ENCODE results near the gene RGSL1.

Gene RGSL1

GRCh38 chr1:182408435-182409075, 41.4 kb upstream of the RGSL1 start:
- TF ChIP-seq EZH2 (IDR thresholded peaks at IDR 0.05; ENCODE audit: borderline replicate concordance, low read depth, low read length, severe bottlenecking) = no peak
- no peak for TF ChIP-seq CTCF (IDR thresholded peaks at IDR 0.05; ENCODE audit: borderline replicate concordance, extremely low read depth, low read length, poor library complexity, severe bottlenecking)
- no peak overlapping the region for H2AFZ ChIP-seq (ENCODE audit: low read depth, low read length)
- no peak for ATAC-seq (ENCODE audit: insufficient read depth, low read depth)

GRCh38 chr1:182410138-182410537, 39.8 kb upstream of the RGSL1 start:
- Histone ChIP-seq H3K27me3 (ENCODE audit: insufficient read depth, low read length, poor library complexity) (no peaks in the 10 kb centered on the region), H3K4me1 (ENCODE audit: insufficient read depth, low read length) (no peaks in the 10 kb centered on the region), H3K4me2 (ENCODE audit: insufficient read depth, low read length) (no peak overlapping the region), H3K79me2 (ENCODE audit: insufficient read depth, low read length) (no peaks in the 10 kb centered on the region), H2AFZ (ENCODE audit: low read depth, low read length) (no peak overlapping the region), H3K9ac (ENCODE audit: low read depth, low read length) (no peak overlapping the region), H3K36me3 (ENCODE audit: insufficient read depth, low read length) (no peaks in the 10 kb centered on the region), H3K27ac (ENCODE audit: low read length) (no peak overlapping the region), H3K4me3 (ENCODE audit: low read depth in 1 of 2, low read length in 2 of 2) (no peak overlapping the region), H3K9me3 (ENCODE audit: insufficient read depth, low read length, severe bottlenecking) (peaks cover 9% of the 10 kb centered on the region), H4K20me1 (ENCODE audit: insufficient read depth, low read length) (no peaks in the 10 kb centered on the region)
- DNase-seq = no peak
- no peak for ATAC-seq (ENCODE audit: insufficient read depth, low read depth)
- TF ChIP-seq EZH2 (IDR thresholded peaks at IDR 0.05; ENCODE audit: borderline replicate concordance, low read depth, low read length, severe bottlenecking) = no peak
- no peak for TF ChIP-seq CTCF (IDR thresholded peaks at IDR 0.05; ENCODE audit: borderline replicate concordance, extremely low read depth, low read length, poor library complexity, severe bottlenecking)

More at GRCh38 chr1:182408435-182409075, 41.4 kb upstream of the RGSL1 start:
- no peaks in the 10 kb centered on the region for H3K4me1 ChIP-seq (ENCODE audit: insufficient read depth, low read length)
- H3K9me3 ChIP-seq (ENCODE audit: insufficient read depth, low read length, severe bottlenecking) = peaks cover 10% of the 10 kb centered on the region
- no peak overlapping the region for H3K27ac ChIP-seq (ENCODE audit: low read length)
- no peaks in the 10 kb centered on the region for H4K20me1 ChIP-seq (ENCODE audit: insufficient read depth, low read length)
- no peaks in the 10 kb centered on the region for H3K36me3 ChIP-seq (ENCODE audit: insufficient read depth, low read length)
- H3K79me2 ChIP-seq (ENCODE audit: insufficient read depth, low read length) = no peaks in the 10 kb centered on the region
- no peak overlapping the region for H3K4me2 ChIP-seq (ENCODE audit: insufficient read depth, low read length)
- H3K27me3 ChIP-seq (ENCODE audit: insufficient read depth, low read length, poor library complexity) = no peaks in the 10 kb centered on the region
- H3K9ac ChIP-seq (ENCODE audit: low read depth, low read length) = no peak overlapping the region
- no peak for DNase-seq
- no peak overlapping the region for H3K4me3 ChIP-seq (ENCODE audit: low read depth in 1 of 2, low read length in 2 of 2)

- no peak for DNase-seq
- no peak for ATAC-seq (ENCODE audit: insufficient read depth, low read depth)
Measured at GRCh38 chr1:182410620-182411273, 39.2 kb upstream of the RGSL1 start.

More at GRCh38 chr1:182410620-182411273, 39.2 kb upstream of the RGSL1 start:
- H4K20me1 ChIP-seq (ENCODE audit: insufficient read depth, low read length) = no peaks in the 10 kb centered on the region
- H3K27me3 ChIP-seq (ENCODE audit: insufficient read depth, low read length, poor library complexity) = no peaks in the 10 kb centered on the region
- H3K79me2 ChIP-seq (ENCODE audit: insufficient read depth, low read length) = no peaks in the 10 kb centered on the region
- H2AFZ ChIP-seq (ENCODE audit: low read depth, low read length) = no peak overlapping the region
- no peaks in the 10 kb centered on the region for H3K4me1 ChIP-seq (ENCODE audit: insufficient read depth, low read length)
- no peaks in the 10 kb centered on the region for H3K36me3 ChIP-seq (ENCODE audit: insufficient read depth, low read length)
- no peak overlapping the region for H3K4me2 ChIP-seq (ENCODE audit: insufficient read depth, low read length)
- no peak overlapping the region for H3K27ac ChIP-seq (ENCODE audit: low read length)
- H3K9ac ChIP-seq (ENCODE audit: low read depth, low read length) = no peak overlapping the region
- no peak for TF ChIP-seq EZH2 (IDR thresholded peaks at IDR 0.05; ENCODE audit: borderline replicate concordance, low read depth, low read length, severe bottlenecking)
- no peak for TF ChIP-seq CTCF (IDR thresholded peaks at IDR 0.05; ENCODE audit: borderline replicate concordance, extremely low read depth, low read length, poor library complexity, severe bottlenecking)
- no peak overlapping the region for H3K4me3 ChIP-seq (ENCODE audit: low read depth in 1 of 2, low read length in 2 of 2)
- H3K9me3 ChIP-seq (ENCODE audit: insufficient read depth, low read length, severe bottlenecking) = peaks cover 4% of the 10 kb centered on the region

Measured in DND-41 (cell line).